GM23338 (cell line): Measurements from ENCODE around the gene CRACDL. TPM values are rescaled to one million over a fixed set of nuclear protein-coding genes. Genes with fewer than 3 reads are reported as not detected.

Experiments used
- ATAC-seq: fragments of 200-7000 bp; cut with Tn5 transposase; 3 replicates; pipeline ENCODE4 v1.9.1; 2020
- DNase-seq: peaks from one replicate; pipeline ENCODE4 v3.0.0-alpha.2; 2015; ENCODE audit warnings: low spot score
- H2AFZ ChIP-seq: fragments of 200-600 bp; sonication (generic); 2 replicates; pipeline ENCODE4 v1.8.0; 2016; ENCODE audit warnings: antibody characterized with exemption, mild to moderate bottlenecking, moderate library complexity
- H3F3A ChIP-seq: fragments of 200-600 bp; sonication (generic); replicated peaks from 2 replicates; pipeline ENCODE4 v1.8.0; 2017; ENCODE audit warnings: antibody characterized with exemption, mixed run types, low read depth
- H3K27ac ChIP-seq: fragments of 200-600 bp; sonication (generic); 2 replicates; pipeline ENCODE4 v1.6.1; 2016; ENCODE audit warnings: low read depth
- H3K27me3 ChIP-seq: fragments of 200-600 bp; sonication (generic); 2 replicates; pipeline ENCODE4 v1.8.0; 2016; ENCODE audit warnings: mild to moderate bottlenecking, mixed run types, moderate library complexity; ENCODE audit not compliant: insufficient read depth
- H3K36me3 ChIP-seq: fragments of 200-600 bp; sonication (generic); 2 replicates; pipeline ENCODE4 v1.8.0; 2016; ENCODE audit warnings: mild to moderate bottlenecking; ENCODE audit not compliant: insufficient read depth
- H3K4me1 ChIP-seq: fragments of 200-600 bp; sonication (generic); 2 replicates; pipeline ENCODE4 v1.8.0; 2016; ENCODE audit warnings: mild to moderate bottlenecking, moderate library complexity; ENCODE audit not compliant: insufficient read depth
- H3K4me2 ChIP-seq: fragments of 200-600 bp; sonication (generic); 2 replicates; pipeline ENCODE4 v1.7.1; 2017; ENCODE audit warnings: mixed run types
- H3K4me3 ChIP-seq: fragments of 200-600 bp; sonication (generic); 2 replicates; pipeline ENCODE4 v1.6.1; 2016; ENCODE audit warnings: mixed run types
- H3K79me2 ChIP-seq: fragments of 200-600 bp; sonication (generic); replicated peaks from 2 replicates; pipeline ENCODE4 v1.8.0; 2017; ENCODE audit warnings: mild to moderate bottlenecking; ENCODE audit not compliant: insufficient read depth
- H3K9me2 ChIP-seq: fragments of 200-600 bp; sonication (generic); 2 replicates; pipeline ENCODE4 v1.8.0; 2017; ENCODE audit not compliant: insufficient read depth
- H4K20me1 ChIP-seq: fragments of 200-600 bp; sonication (generic); replicated peaks from 2 replicates; pipeline ENCODE4 v1.8.0; 2017; ENCODE audit warnings: mild to moderate bottlenecking; ENCODE audit not compliant: insufficient read depth
- H3K27ac Mint-ChIP-seq: 2 replicates; pipeline ENCODE4 v1.8.0; 2020; ENCODE audit warnings: inconsistent platforms, mild to moderate bottlenecking, moderate library complexity, mixed read lengths
- H3K27me3 Mint-ChIP-seq: 3 replicates; pipeline ENCODE4 v1.8.0; 2022; ENCODE audit warnings: low read depth, mild to moderate bottlenecking, moderate library complexity, mixed read lengths, inconsistent platforms; ENCODE audit not compliant: insufficient read depth, poor library complexity
- H3K36me3 Mint-ChIP-seq: 3 replicates; pipeline ENCODE4 v1.8.0; 2021; ENCODE audit warnings: low read depth, mild to moderate bottlenecking, inconsistent platforms, moderate library complexity, mixed read lengths
- H3K4me1 Mint-ChIP-seq: 3 replicates; pipeline ENCODE4 v1.8.0; 2020; ENCODE audit warnings: mild to moderate bottlenecking, inconsistent platforms, mixed read lengths
- H3K4me3 Mint-ChIP-seq: 3 replicates; pipeline ENCODE4 v1.8.0; 2021; ENCODE audit warnings: moderate library complexity, mild to moderate bottlenecking, inconsistent platforms, mixed read lengths
- H3K9me3 Mint-ChIP-seq: 3 replicates; pipeline ENCODE4 v1.8.0; 2020; ENCODE audit warnings: moderate library complexity, mild to moderate bottlenecking, inconsistent platforms, mixed read lengths
- CREB1 ChIP-seq: fragments of 250-450 bp; sonication (Bioruptor Pico); IDR thresholded peaks from 2 replicates; pipeline ENCODE4 v1.5.0; 2020; ENCODE audit warnings: low read depth, mild to moderate bottlenecking, moderate library complexity
- JUNB ChIP-seq: IDR thresholded peaks from one replicate; pipeline ENCODE4 v1.6.1; 2016; ENCODE audit warnings: antibody characterized with exemption; ENCODE audit not compliant: unreplicated experiment
- ZNF462 ChIP-seq: fragments of 250-450 bp; sonication (Bioruptor Pico); IDR thresholded peaks from 2 replicates; pipeline ENCODE4 v1.5.0; 2020; ENCODE audit warnings: mild to moderate bottlenecking, moderate library complexity
- polyA plus RNA-seq: library from polyadenylated mRNA; unstranded; fragments of >200 nt; fragmentation: Nextera tagmentation; extraction: Ambion mirVana; gene quantifications from 2 replicates; pipeline ENCODE4 v1.2.1, GENCODE V29; 2016
- total RNA-seq: library from RNA; depleted of rRNA; stranded (reverse); fragments of >200 nt; shearing (Covaris generic); gene quantifications from 2 replicates; pipeline ENCODE4 v1.2.3, GENCODE V29; 2014
- TF ChIP-seq, protein P1 (sequence below), 2 experiments: fragments of 200-600 bp in 1 of 2; sonication (generic) in 1 of 2; conservative IDR thresholded peaks; 2 replicates each; pipeline versions ENCODE4 v1.5.1 to v1.6.1; 2016 to 2017; ENCODE audit warnings: antibody characterized with exemption in 2 of 2, low read depth in 2 of 2, mild to moderate bottlenecking in 2 of 2, moderate library complexity in 1 of 2

CRACDL gene
- total and polyA plus RNA-seq, 2 experiments from 2014 or later, result 0.14 to 0.16 TPM

DNA sequence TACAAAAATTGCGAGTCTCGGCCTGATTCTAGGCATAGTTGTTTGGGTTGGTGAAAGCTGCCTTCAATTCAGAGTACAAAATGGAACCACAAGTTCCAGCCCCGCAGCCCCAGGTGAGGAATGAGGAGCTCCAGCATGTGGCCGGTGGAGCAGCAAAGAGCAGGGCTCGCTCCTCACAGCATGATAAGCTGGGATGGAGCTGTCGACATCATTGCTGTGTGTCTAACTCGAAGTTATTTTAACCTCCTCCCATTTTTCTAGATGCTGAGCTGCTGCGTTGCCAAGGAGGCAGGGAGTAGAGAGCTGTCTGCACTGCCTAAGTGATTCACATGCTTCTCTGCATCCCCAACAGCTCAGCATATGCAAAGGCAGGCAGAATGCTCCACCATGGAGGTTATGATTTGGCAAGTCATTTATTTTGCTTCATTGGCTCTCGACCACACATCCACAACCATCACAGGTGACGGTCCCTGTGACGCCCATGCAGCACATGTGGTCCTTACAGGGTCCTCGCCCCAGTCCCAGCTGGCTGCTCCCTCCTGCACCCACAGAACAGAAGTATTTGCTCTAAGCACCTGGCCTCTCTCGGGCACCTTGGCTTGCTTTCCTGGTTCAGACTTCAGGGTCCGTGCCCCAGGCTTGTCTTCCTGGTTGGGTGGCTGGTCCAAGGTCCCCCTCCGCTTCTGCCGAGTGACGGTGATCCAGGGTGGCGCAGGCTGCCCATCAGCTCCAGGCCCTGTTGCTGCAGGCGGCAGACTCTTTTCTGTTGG lies 139.1 kb downstream of the CRACDL start:
- no peak for ATAC-seq
- TF ChIP-seq CREB1 (CRISPR knock-in tag) (no peak), ZNF462 (no peak)
- Histone ChIP-seq H3K9me2 (no peaks in the 10 kb centered on the region), H3K4me2 (no peak overlapping the region), H3K4me3 (no peak overlapping the region), H3K36me3 (no peaks in the 10 kb centered on the region), H3K79me2 (no peaks in the 10 kb centered on the region), H4K20me1 (no peaks in the 10 kb centered on the region), H3K4me1 (no peaks in the 10 kb centered on the region), H3F3A (no peaks in the 10 kb centered on the region), H3K27ac (no peak overlapping the region), H2AFZ (peak overlapping the region; percentile 10; the same call in 1 of the 2 replicates), H3K27me3 (no peaks in the 10 kb centered on the region)
- Mint-ChIP-seq H3K36me3 (no peaks in the 10 kb centered on the region), H3K4me1 (no peaks in the 10 kb centered on the region), H3K9me3 (no peaks in the 10 kb centered on the region), H3K27me3 (peaks cover 7% of the 10 kb centered on the region), H3K27ac (no peak overlapping the region), H3K4me3 (no peak overlapping the region)
- DNase-seq, result no peak

DNA sequence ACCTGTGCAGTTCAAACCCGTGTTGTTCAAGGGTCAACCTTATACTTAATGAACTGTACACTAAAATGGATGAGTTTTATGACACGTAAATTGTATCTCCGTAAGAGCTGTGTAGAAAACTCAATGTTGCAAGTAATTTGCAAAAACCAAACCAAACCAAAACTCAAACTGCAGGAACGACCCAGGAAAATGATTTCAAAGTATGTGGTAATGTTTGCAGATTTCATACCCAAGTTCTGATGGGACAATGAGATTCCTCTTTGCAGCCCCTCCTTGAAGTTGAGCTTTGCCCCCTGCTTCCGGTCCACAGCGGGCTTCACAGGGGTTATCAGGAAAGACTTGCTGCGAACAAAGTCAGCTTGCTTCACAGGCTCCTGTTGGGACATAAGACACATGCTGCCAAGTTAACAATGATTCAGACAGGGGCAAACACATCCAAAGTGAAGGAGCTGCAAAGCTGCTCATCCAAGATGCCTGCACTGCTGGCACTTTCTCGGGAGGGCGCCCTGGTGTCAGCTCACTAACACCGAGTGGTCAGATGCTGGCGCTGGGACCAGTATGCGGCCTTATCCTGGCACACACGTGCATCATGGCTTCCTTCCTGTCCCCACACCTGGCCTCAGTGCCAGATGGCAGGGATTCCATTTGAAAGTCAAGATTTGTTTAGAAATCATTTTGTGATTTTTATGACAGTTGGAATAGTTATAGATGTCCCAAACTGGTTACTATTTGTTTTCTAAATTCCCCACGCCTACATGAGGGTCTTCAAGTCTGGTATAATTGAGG lies 139.9 kb downstream of the CRACDL start:
- no peaks in the 10 kb centered on the region for H3K4me1 Mint-ChIP-seq
- Histone ChIP-seq H3F3A (no peaks in the 10 kb centered on the region), H3K79me2 (no peaks in the 10 kb centered on the region), H3K4me3 (no peak overlapping the region), H2AFZ (no peak overlapping the region), H3K4me1 (no peaks in the 10 kb centered on the region), H3K27ac (no peak overlapping the region), H4K20me1 (no peaks in the 10 kb centered on the region), H3K27me3 (no peaks in the 10 kb centered on the region), H3K4me2 (no peak overlapping the region), H3K36me3 (no peaks in the 10 kb centered on the region), H3K9me2 (no peaks in the 10 kb centered on the region)
- ATAC-seq, result peak; percentile 75
- no peak overlapping the region for H3K4me3 Mint-ChIP-seq
- H3K9me3 Mint-ChIP-seq, result no peaks in the 10 kb centered on the region
- H3K36me3 Mint-ChIP-seq, result no peaks in the 10 kb centered on the region
- H3K27ac Mint-ChIP-seq, result no peak overlapping the region
- DNase-seq, result peak; percentile 22
- H3K27me3 Mint-ChIP-seq, result peaks cover 7% of the 10 kb centered on the region
- TF ChIP-seq, protein P1, sequence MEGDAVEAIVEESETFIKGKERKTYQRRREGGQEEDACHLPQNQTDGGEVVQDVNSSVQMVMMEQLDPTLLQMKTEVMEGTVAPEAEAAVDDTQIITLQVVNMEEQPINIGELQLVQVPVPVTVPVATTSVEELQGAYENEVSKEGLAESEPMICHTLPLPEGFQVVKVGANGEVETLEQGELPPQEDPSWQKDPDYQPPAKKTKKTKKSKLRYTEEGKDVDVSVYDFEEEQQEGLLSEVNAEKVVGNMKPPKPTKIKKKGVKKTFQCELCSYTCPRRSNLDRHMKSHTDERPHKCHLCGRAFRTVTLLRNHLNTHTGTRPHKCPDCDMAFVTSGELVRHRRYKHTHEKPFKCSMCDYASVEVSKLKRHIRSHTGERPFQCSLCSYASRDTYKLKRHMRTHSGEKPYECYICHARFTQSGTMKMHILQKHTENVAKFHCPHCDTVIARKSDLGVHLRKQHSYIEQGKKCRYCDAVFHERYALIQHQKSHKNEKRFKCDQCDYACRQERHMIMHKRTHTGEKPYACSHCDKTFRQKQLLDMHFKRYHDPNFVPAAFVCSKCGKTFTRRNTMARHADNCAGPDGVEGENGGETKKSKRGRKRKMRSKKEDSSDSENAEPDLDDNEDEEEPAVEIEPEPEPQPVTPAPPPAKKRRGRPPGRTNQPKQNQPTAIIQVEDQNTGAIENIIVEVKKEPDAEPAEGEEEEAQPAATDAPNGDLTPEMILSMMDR (conservative IDR thresholded peaks at IDR 0.05; ENCODE audit: low read depth in 2 of 2), result peak in 1 of 2 experiments; percentile 13; a peak in 1 of 4 replicates
- TF ChIP-seq JUNB, result no peak
